Hematopoietic multipotent progenitor cell treated with erythropoietin and hydrocortisone succinate and interleukin-3 and kit ligand, for 17 days (in vitro differentiated cells): ENCODE data around the gene ATRNL1.

Experiments used
- DNase-seq: peaks from one replicate; pipeline ENCODE4 v3.0.0-alpha.2; 2015; ENCODE audit warnings: low spot score

ATRNL1 gene

GRCh38 chr10:115951242-115951641 is 858.1 kb downstream of the ATRNL1 start:
- no peak for DNase-seq

DNA sequence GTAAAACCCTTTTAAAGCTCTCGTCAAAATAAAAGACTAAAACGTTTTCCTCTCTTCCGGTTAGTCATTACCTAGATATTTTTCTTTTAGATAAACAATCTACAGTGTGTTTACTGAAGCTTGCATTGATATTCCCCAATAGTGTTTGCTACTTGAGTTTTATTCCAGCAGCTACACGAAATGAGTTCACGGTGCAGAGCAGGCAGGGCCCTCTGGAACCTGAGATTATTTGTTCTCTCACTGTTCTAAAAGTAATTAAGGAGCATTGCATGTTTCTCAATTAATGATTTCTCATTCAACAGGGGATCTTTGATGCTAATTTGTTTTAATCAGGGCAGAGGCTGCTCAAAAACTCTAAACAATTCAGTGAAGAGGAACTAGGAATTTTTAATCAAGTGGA is 860.1 kb downstream of the ATRNL1 start:
- no peak for DNase-seq

GRCh38 chr10:115953968-115954367 is 860.8 kb downstream of the ATRNL1 start:
- DNase-seq, result no peak

DNA sequence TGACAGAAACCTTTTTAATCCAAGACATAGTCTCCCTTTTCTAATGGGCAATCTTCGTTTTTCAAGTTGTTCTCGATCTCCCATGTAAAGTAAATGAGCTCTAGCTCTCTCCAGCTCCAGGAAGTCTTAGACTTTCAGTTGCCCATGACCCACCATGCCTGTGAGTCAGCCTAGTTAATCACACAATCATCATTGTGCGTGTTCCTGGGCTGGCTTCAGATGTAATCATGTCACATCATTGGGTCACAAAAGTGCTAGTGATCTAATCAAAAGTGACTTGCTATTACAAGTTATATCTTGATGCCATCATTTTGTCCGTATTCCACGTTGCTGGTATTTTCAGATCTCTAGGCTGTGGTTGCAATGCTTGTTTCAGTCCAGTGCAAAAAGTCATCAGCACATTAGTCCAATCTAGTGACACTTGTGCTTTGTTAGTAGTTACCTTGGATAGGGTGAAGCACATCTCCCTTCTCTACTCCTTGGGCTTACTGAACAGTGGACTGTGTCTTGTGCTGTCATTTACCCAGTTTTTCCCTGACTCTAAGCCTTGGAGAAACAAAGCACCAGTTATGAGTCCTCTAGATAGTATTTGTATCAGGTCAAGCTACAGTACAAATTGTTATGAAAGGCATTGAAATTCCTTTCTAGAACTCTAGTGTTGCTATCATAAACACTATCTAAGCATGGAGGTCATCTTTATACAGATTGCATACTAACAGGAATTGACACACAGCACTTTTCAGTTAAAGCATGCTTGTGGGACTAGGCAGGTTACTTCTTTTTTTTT is 863.3 kb downstream of the ATRNL1 start:
- DNase-seq, result no peak

DNA sequence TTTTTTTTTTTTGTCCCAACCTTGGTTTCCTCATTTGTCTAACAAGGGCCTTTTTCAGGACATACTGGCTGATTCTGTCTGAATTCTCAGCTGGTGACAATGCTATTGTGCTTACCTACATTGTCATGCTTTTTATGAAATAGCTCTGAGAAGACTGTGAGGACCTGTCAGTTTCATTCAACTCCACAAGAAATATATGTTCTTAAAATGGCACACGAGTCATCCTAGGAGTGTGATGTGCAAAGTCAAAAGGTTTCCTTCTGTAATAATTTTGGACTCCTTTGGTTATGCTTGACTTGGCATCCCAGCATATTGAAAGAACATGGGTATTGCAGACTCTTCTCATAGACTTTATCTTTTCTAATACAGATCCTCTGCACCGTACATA is 863.8 kb downstream of the ATRNL1 start:
- DNase-seq, result no peak

- DNase-seq, result no peak
Observed at GRCh38 chr10:115957786-115958442, 864.7 kb downstream of the ATRNL1 start.

DNA sequence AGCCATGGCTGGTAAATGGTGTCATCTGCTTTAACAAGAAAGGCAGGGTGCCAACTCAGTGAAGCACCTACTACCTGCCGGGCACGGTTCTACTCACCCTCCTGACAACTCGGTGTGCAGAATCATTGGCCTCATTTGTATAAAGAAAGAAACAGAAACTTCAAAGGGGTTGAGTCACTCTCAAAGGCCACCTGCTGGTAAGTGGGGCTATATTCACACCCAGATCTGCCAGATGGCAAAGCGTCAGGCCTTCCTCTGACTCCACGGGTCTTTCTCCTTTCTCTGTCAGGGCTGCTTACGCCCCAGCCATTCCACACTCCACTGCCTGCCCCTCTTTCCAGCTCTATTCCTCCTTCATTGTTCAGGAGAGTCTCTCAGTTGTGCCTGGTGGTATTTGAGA is 870.7 kb downstream of the ATRNL1 start:
- no peak for DNase-seq

GRCh38 chr10:115964827-115965226 is 871.7 kb downstream of the ATRNL1 start:
- no peak for DNase-seq

DNA sequence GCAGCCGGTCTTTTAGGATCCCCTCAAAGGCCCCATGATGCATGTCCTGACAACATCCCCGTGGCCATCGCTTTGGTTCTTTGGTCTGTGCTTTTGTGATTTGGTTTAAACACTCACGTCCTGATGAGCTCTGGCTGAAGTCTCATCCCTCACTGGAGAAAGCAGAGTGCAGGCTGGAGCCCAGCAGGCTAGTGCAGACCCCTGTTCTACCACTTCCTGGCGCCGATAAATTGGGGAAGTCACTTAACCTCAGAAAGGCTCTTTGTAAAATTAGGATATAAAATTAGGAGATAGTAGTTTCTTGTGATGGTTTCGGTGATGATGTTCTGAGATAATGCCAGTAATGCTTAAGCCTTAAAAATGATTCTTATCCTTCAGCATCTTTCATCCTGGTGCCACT is 872.2 kb downstream of the ATRNL1 start:
- no peak for DNase-seq

DNA sequence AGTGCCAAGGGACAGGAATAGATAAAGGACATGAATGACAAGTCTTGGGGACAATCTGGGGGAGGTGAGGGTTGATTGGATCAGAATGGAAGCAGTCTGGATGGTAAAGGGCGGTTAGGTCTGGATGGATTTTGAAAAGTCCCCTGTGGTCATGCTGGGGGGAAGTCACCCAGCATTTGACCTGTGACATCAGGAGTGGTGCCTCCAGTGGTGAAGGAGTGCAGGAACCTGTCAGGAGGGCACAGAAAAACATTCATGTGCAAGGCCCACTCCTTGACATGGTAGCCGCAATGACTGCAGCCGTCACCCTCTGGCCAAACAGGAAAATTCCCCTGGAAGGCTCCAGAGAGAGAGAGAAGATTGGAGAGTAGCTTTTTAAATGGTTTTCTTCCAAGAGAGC is 875.1 kb downstream of the ATRNL1 start:
- no peak for DNase-seq

DNA sequence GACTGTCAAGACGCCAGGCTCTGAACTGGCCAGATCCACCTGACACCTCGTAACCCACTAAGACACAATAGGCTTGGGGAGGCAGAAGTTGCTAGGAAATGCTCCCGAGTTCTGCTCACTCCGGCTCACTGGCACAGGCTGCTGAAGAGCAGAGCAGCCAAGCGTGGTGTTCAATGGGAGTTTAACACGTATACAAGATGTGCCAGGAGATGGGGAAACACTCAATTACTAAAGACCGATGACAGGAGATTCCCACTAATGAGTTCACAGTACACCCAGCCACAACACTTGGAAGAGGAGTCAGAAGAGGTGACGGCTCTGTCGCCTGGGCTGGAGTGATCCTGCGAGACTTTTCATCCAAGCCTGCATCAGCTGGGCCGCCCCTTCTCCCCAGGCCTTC is 876.4 kb downstream of the ATRNL1 start:
- no peak for DNase-seq

DNA sequence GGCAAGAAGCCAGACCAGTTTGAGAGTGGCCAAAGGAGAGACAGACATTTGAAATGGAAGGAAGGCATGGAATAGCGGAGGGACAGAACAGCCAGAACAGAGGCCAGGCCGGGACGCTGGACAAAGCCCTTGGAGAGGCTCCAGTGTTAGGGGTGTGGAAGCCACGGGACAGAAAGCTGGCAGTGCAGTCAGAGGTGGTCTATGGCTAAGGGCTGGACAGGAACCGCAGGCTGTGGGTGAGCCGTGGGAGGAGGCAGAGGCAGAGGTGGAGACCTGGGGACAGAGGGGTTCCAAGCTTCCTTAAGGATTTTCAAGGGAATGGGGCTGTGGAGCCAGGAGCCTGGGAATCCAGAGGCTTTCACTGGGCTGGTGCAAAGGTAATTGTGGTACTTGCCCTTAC is 878.8 kb downstream of the ATRNL1 start:
- no peak for DNase-seq

- DNase-seq, result no peak
Observed at GRCh38 chr10:115972426-115972825, 879.3 kb downstream of the ATRNL1 start.

DNA sequence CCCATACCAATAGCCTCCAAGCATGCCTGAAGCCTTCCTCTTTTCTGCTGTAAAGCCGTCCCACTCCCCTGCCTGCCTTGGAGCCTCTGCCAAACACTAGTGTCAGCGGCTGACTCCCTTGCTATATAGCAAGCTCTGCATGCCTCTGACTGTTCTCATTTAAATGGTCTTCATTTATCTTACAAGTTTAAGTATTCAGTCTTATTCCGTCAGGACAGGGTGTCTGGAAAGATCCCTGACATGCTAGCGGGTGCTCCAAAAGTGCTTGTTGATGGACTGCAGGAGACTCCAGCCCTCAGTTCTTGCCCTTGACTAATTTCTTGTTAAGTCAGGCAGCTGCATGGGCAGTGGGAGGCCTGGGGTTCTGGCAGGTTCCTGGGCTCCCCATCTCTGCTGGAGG is 881.2 kb downstream of the ATRNL1 start:
- DNase-seq, result no peak

GRCh38 chr10:115974816-115975430 is 881.8 kb downstream of the ATRNL1 start:
- DNase-seq, result no peak

- DNase-seq, result no peak
Observed at GRCh38 chr10:115975506-115975905, 882.3 kb downstream of the ATRNL1 start.

DNA sequence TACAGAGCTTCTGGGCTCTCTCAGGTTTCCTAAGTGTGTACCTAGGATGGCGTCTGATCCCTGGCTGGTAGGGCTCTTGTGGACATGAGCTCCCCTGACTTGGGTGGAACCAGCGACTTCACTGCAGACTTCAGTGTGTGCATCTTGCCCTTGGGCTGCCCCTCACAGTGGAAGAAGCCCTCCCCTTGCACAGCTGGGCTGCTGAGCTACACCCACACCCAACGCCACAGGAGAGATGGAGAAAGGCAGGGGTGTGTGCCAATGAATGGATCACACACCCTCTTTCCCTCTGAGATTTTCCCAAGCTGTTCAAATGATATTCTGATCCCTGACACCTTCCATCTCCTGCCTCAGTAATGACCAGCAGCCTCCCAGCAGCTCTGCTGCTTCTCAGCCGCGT is 883.2 kb downstream of the ATRNL1 start:
- no peak for DNase-seq

- no peak for DNase-seq
Observed at GRCh38 chr10:115977855-115978254, 884.7 kb downstream of the ATRNL1 start.

GRCh38 chr10:115979576-115979975 is 886.4 kb downstream of the ATRNL1 start:
- no peak for DNase-seq

GRCh38 chr10:115980470-115980869 is 887.3 kb downstream of the ATRNL1 start:
- no peak for DNase-seq

DNA sequence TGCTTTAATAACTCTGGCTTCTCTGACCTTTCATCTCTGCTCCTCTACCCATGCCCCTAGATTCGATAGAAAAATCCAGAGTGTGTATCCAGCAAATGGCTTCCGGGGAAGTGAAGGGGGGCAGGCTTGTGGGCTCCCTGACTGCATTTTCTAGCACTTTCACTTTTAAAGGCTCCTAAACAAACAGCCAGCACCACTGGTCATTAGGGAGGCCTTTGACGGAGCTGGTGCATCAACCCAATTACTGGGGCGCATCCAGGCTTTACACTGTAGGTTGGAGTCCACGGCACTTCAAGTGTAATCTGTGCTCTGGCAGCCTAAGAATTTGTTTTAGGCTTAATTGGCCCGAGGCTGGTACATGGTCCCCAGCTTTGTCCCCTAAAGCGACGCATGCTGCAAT is 887.9 kb downstream of the ATRNL1 start:
- no peak for DNase-seq

DNA sequence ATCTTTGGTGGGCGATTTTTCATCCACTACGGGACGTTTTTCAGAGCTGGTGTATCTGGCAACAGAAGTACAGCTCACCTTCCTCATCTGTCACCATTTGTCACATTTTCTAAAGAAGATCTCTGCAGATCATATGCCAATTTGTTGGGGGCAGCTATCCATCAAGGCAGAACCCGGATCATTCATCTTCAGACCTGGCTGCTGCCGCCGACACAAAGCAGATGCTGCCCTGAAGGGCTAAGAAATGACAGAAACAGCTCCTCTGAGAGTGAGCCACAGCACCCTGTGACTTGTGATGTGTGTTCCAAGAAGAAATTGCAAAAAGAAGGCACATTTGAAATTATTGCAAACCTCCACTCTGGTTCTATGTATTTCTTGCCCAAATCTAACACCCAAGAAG is 888.9 kb downstream of the ATRNL1 start:
- DNase-seq, result no peak

DNA sequence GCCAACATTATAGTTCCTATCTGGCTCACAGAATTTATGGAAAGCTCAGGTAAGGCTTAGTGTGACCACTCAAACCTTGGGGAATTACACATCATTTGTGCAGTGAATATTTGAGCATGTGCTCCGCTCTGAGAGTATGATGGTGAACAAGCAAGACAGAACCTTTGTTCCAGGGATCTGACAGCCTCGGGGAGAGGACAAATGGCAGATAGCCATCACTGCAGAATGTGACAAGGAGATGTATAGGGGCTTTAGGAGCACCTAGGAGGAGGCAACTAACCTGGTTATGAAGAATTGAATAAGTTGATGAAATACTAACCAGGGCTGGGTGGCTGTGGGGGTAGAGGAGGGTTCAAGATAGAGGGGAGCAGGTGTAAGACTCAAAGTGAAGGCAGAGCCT is 889.4 kb downstream of the ATRNL1 start:
- DNase-seq, result no peak
